Fibroblast of mammary gland (primary cell): Measurements from ENCODE around the gene FOXI1.

Source experiments
- DNase-seq: peaks from one replicate; pipeline ENCODE4 v3.0.0-alpha.2; 2010; ENCODE audit warnings: low read depth
- H3K4me3 ChIP-seq: 2 replicates; pipeline ENCODE4 v1.5.1; 2011; ENCODE audit warnings: low read depth, mild to moderate bottlenecking, low read length, moderate library complexity; ENCODE audit not compliant: control insufficient read depth
- CTCF ChIP-seq: conservative IDR thresholded peaks from 2 replicates; pipeline ENCODE4 v1.5.1; 2011; ENCODE audit warnings: low read depth, low read length, inconsistent platforms; ENCODE audit not compliant: control insufficient read depth, insufficient read depth

FOXI1 gene

GRCh38 chr5:170103447-170103846 is 2.2 kb upstream of the FOXI1 start:
- no peak for DNase-seq
- no peak overlapping the region for H3K4me3 ChIP-seq
- no peak for TF ChIP-seq CTCF

- no peak for TF ChIP-seq CTCF
- H3K4me3 ChIP-seq, result no peak overlapping the region
- no peak for DNase-seq
Observed at GRCh38 chr5:170104299-170104698, 1.4 kb upstream of the FOXI1 start.

- DNase-seq, result no peak
- no peak overlapping the region for H3K4me3 ChIP-seq
- TF ChIP-seq CTCF, result no peak
Observed at GRCh38 chr5:170104710-170105109, 987 bp upstream of the FOXI1 start.

- no peak overlapping the region for H3K4me3 ChIP-seq
- no peak for TF ChIP-seq CTCF
- no peak for DNase-seq
Observed at GRCh38 chr5:170107674-170108073, 2.0 kb downstream of the FOXI1 start.

GRCh38 chr5:170108266-170108785 is 2.6 kb downstream of the FOXI1 start:
- no peak for TF ChIP-seq CTCF
- no peak for DNase-seq
- H3K4me3 ChIP-seq, result no peak overlapping the region

- no peak for DNase-seq
- no peak for TF ChIP-seq CTCF
- no peak overlapping the region for H3K4me3 ChIP-seq
Observed at GRCh38 chr5:170109059-170110031, 3.6 kb downstream of the FOXI1 start.
